ENCODE measurements around the gene IER3. TPM values are rescaled to one million over a fixed set of nuclear protein-coding genes. Genes with fewer than 3 reads are reported as not detected.

IER3 gene
- total and polyA plus RNA-seq, 2 experiments from 2014 or later, result 19.9 to 21.2 TPM

GRCh38 chr6:30774701-30775100 lies 30.4 kb upstream of the IER3 start (continued):
- TF ChIP-seq, protein P1, sequence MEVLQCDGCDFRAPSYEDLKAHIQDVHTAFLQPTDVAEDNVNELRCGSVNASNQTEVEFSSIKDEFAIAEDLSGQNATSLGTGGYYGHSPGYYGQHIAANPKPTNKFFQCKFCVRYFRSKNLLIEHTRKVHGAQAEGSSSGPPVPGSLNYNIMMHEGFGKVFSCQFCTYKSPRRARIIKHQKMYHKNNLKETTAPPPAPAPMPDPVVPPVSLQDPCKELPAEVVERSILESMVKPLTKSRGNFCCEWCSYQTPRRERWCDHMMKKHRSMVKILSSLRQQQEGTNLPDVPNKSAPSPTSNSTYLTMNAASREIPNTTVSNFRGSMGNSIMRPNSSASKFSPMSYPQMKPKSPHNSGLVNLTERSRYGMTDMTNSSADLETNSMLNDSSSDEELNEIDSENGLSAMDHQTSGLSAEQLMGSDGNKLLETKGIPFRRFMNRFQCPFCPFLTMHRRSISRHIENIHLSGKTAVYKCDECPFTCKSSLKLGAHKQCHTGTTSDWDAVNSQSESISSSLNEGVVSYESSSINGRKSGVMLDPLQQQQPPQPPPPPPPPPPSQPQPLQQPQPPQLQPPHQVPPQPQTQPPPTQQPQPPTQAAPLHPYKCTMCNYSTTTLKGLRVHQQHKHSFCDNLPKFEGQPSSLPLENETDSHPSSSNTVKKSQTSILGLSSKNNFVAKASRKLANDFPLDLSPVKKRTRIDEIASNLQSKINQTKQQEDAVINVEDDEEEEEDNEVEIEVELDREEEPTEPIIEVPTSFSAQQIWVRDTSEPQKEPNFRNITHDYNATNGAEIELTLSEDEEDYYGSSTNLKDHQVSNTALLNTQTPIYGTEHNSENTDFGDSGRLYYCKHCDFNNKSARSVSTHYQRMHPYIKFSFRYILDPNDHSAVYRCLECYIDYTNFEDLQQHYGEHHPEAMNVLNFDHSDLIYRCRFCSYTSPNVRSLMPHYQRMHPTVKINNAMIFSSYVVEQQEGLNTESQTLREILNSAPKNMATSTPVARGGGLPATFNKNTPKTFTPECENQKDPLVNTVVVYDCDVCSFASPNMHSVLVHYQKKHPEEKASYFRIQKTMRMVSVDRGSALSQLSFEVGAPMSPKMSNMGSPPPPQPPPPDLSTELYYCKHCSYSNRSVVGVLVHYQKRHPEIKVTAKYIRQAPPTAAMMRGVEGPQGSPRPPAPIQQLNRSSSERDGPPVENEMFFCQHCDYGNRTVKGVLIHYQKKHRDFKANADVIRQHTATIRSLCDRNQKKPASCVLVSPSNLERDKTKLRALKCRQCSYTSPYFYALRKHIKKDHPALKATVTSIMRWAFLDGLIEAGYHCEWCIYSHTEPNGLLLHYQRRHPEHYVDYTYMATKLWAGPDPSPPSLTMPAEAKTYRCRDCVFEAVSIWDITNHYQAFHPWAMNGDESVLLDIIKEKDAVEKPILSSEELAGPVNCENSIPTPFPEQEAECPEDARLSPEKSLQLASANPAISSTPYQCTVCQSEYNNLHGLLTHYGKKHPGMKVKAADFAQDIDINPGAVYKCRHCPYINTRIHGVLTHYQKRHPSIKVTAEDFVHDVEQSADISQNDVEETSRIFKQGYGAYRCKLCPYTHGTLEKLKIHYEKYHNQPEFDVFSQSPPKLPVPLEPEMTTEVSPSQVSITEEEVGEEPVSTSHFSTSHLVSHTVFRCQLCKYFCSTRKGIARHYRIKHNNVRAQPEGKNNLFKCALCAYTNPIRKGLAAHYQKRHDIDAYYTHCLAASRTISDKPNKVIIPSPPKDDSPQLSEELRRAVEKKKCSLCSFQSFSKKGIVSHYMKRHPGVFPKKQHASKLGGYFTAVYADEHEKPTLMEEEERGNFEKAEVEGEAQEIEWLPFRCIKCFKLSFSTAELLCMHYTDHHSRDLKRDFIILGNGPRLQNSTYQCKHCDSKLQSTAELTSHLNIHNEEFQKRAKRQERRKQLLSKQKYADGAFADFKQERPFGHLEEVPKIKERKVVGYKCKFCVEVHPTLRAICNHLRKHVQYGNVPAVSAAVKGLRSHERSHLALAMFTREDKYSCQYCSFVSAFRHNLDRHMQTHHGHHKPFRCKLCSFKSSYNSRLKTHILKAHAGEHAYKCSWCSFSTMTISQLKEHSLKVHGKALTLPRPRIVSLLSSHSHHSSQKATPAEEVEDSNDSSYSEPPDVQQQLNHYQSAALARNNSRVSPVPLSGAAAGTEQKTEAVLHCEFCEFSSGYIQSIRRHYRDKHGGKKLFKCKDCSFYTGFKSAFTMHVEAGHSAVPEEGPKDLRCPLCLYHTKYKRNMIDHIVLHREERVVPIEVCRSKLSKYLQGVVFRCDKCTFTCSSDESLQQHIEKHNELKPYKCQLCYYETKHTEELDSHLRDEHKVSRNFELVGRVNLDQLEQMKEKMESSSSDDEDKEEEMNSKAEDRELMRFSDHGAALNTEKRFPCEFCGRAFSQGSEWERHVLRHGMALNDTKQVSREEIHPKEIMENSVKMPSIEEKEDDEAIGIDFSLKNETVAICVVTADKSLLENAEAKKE (CRISPR knock-in tag; IDR thresholded peaks at IDR 0.05), result no peak
- no peak for TF ChIP-seq POLR2AphosphoS5 (IDR thresholded peaks at IDR 0.05; ENCODE audit: low read depth)
- no peak for TF ChIP-seq NANOG (IDR thresholded peaks at IDR 0.05; ENCODE audit: borderline replicate concordance)
- TF ChIP-seq ZNF331 (CRISPR knock-in tag; IDR thresholded peaks at IDR 0.05; ENCODE audit: low read depth), result no peak
- TF ChIP-seq CREB1 (CRISPR knock-in tag; IDR thresholded peaks at IDR 0.05; ENCODE audit: low read depth), result no peak
- TF ChIP-seq ZNF114 (CRISPR knock-in tag; IDR thresholded peaks at IDR 0.05), result no peak
- no peak for TF ChIP-seq REST (IDR thresholded peaks at IDR 0.05; ENCODE audit: unreplicated experiment)
- TF ChIP-seq STAT1 (IDR thresholded peaks at IDR 0.05; ENCODE audit: unreplicated experiment), result no peak
- TF ChIP-seq EZH2phosphoT487 (IDR thresholded peaks at IDR 0.05; ENCODE audit: unreplicated experiment), result no peak
- TF ChIP-seq ETS1 (IDR thresholded peaks at IDR 0.05), result no peak
